Renal pelvis (tissue), 4 donors: ENCODE data around the gene ASB5. TPM values are rescaled to one million over a fixed set of nuclear protein-coding genes. Genes with fewer than 3 reads are reported as not detected.
"Not testable (repeated sequence)": the region's sequence is repeated elsewhere in the genome, so short reads cannot be mapped to it uniquely, and the experiment has no call there.

ENCODE experiments used
- DNase-seq: peaks from one replicate; pipeline ENCODE4 v3.0.0-alpha.2; 2013
- polyA plus RNA-seq, 3 donors: library from polyadenylated mRNA; unstranded; fragments of 120-200 nt; gene quantifications; one replicate each; pipeline ENCODE4 v1.2.1, GENCODE V29; 2013; ENCODE audit not compliant: insufficient read length in 3 of 3

Gene ASB5
- polyA plus RNA-seq, 3 donors, result 0.18 to 0.34 (median 0.26) TPM

DNA sequence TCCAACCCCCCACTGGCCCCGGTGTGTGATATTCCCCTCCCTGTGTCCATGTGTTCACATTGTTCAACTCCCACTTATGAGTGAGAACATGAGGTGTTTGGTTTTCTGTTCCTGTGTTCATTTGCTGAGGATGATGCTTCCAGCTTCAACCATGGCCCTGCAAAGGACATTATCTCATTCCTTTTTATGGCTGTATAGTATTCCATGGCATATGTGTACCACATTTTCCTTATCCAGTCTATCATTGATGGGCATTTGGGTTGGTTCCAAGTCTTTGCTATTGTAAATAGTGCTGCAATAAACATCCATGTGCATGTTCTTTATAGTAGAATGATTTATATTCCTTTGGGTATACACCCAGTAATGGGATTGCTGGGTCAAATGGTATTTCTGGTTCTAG is 10.5 kb upstream of the ASB5 start:
- DNase-seq, result not testable (repeated sequence)

DNA sequence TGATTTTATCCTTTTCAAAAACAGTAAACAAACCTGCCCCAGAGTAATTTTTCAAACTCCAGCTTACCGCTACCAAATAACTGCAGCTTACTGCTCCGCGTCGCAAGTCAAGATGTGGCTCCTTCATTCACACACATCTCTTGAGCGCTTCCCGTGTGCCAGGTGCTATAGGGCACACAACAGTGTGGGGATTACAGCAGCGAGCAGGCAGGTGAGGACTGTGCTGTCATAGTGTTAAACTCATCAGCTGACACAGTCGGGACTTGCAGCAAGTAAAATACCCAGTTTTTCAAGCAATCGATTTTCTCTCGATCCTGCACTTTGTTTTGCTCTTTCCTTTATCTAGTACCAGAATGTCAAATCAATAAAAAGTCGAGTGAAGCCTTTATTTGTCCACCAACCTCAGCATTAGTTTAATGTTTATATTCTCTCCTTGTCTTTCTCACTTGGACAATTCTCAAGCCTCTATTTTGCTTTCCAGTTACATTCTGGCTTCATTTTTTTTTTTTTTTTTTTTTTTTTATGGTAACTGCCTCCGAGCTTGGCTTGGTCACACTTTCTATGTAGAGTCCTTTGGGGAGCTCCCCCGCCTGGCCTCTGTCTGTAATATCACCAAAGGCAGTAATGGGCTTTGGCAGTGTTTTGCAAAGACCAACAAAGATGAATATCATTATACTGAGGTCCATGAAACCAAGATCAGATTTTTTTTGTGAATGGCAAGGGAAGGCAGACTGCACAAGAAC is 8.3 kb upstream of the ASB5 start:
- DNase-seq, result peak; percentile 38

DNA sequence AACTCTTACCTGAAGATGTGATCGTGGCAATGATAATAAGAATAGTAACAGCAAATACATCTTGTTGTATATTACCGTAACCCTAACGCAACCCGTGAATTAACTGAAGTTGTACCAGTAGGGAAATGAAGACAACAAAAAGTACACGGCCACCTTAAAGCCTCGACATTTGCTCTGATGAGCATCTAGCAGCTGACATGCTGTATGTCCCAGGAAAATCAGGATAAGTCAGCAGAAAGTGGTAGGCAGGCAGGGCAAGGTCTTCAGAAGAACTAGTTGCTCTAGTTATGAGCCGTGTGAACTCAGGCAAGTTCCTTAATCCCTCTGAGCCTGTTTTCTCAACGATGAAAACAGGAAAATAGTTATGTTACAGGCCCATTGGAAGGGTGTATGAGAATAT is 7.7 kb upstream of the ASB5 start:
- no peak for DNase-seq

DNA sequence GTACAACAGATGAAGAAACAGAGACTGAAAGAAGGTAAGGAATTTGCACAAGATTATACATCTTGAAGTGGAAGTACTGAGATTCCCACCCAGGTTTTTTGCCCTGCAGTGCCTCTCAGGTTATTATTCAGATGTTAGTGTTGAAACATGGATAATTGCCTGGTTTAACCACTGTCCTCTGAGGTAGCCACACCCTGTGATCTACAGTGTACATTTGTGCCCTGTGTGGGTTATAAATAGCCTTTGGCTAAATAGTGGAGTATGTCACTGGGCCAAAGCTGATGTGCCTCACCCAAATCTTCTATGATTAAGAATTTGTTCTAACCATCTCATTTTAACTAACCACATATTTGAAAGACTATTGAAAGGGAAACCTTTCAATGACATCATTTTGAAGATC is 5.4 kb upstream of the ASB5 start:
- DNase-seq, result no peak

DNA sequence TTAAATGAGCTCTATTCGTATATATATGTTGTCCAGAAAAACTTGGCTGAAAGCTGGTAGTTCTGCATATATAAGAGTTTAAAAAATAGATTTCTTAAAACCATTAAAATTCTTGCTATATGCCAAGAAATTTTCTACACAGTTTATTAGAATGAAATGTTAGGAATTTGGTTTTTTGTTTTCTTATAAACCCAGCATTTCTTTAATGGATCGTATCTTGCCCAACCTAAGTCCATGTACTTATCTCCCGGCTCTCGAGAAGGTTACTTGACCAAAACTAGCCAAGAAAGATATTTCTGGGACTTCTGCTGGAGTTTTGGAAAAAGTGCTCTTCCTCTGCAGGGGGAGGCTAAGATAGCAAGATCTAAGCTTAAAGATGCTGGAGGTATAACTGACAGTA is 4.7 kb upstream of the ASB5 start:
- DNase-seq, result no peak

DNA sequence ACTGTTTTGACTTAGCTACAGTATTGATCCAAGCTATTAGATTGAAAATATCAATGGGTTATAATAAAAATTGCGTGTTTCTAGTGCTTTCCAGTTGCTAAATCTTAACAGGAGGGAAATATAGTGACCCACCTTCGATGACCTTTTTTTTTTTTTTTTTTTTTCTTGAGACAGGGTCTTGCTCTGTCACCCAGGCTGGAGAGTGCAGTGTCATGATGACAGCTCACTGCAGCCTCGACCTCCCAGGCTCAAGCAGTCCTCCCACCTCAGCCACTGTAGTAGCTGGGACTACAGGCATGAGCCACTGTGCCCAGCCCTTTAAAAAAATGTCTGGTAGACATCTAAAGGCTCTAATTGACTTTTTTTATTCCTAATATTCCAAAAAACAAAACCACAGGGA is 3.8 kb upstream of the ASB5 start:
- DNase-seq, result no peak

DNA sequence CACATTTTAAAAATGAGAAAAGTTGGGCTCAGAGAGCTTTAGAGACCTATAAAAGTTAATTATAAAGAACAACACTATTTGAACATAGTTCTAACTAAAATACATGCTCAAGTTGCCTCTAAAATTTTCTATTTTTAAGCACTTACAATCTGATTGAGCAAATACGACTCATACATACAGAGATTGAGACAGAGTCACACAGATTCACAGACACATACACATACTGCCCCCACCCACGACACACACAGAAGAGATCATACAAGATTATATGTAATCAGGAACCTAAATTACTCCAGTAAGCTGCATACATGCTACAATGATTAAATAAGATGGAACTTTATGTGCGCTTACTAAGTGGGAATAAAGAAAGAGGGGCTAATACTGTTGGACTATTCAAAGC is 2.7 kb upstream of the ASB5 start:
- DNase-seq, result no peak

DNA sequence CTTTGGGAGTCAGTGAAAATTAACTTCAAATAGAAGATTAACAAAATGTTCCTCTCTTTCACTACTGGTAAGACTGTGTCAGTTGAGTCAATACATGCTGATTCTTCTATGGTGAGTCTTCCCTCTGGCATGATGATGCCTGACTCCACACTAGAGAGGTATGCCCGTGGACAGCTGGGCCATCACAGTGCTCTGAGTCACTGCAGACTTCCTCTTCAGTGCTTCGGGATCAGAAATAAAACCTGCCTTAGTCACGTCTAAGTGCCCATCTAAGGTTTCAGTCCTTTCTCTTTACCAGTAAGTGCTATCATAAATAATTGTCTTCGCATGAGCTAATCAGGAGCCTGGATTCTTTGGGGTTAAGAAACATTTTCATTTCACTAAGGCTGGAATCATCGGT is 1.6 kb upstream of the ASB5 start:
- DNase-seq, result peak; percentile 21

DNA sequence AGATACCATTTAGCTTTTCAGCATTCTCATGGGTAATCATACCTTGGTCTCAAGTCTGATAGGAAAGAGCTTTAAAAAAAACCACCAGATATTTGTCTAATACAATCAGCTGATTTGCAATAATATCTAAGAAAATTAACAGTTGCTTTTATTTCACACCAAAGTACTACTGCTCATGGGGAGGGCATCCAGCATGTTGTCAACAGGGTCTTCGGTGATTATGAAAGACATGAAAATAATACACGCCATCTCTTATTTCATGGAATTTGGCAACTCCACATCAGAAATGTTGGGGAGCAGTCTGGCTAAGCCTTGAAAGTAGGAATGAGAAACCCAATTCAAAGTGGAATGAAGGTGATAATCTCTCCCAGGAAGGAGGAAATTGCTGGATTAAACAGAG is 3.0 kb downstream of the ASB5 start:
- no peak for DNase-seq

DNA sequence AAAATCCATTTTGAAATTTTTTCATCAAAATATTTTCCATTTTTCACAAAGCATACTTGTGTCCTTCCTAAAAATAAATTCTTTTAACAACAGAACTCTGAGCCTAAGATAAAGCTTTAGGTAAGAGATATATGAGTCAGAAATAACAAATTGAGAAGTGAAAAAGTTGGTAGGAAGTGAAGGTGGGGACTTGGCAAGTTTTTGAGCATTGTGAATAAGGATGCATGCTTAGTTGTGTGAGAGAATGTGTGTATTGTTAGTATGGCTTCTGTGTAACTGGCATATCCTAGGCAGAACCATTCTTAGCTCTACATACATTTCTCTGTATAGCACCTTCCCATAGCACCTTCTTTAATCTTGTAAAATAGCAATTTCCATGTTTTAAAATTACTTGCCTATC is 6.8 kb downstream of the ASB5 start:
- no peak for DNase-seq

DNA sequence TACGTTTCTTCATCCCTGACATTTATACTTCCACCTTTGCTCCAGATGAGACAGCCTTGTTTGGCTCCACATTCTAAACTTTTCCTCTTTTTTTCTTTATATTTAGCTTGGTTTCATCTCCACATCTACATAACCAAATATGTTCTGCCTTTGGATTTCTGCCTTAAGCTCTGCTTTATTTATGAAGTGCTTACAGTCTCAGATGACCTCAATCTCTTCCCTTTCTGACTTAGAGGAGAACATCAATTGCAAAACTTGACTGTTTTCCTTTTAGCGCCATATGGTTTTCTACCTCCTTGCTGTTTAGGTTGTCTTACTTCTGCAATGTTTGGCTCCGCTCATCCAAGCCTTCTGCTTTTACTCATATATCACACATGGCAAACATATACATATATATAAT is 7.5 kb downstream of the ASB5 start:
- DNase-seq, result no peak

DNA sequence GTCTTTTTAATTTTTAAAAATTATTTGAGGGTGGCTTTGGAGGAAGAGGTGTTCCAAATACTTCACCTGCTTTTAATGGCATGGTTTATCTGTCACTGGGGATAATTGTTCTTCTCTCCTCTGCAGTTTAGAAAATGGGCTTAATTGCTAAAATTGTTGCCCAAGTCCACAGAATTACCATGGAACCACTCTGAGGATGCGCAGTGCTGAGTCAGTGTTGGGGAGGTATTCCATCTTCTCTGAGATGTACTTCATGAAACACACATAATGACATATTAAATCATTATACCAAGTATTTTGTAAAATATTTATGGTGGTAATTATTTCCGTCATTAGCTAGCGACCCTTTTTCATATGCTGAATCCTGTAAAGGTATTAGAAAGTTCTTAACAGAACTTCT is 8.0 kb downstream of the ASB5 start:
- DNase-seq, result no peak

DNA sequence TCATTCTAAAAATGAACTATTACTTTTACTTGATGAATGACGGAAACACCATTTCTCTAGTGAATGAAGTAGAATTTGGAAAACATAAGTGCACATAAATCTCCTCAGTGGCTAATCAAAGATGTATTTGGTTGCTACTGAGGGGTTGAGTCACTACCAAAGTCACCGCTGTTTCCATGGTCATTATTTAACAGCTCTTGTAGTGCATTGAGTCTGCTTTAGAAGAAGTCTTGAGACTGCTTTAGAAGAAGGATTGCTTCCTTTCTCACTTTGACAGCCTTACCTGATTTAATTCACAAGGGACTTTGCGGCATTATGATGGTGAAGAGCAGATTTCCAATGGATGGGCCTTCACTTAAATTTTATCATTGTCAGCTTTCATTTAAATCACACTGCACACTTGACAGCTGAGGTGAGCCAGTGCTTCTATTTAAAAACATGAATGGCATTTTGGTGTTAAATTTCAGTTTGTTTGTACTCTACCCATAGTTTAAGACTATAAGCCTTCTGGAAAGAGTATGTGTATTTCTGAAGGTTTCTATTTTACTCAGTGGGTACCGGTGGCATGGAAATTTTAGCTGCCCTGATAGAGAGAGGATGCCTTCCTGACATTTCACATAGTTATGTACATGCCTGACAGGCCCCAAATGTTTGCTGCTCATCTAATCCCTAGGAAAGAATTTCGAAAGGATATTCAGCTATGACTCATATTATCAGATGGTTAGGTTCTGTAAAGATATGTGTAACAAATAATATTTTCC is 9.5 kb downstream of the ASB5 start:
- DNase-seq, result no peak

DNA sequence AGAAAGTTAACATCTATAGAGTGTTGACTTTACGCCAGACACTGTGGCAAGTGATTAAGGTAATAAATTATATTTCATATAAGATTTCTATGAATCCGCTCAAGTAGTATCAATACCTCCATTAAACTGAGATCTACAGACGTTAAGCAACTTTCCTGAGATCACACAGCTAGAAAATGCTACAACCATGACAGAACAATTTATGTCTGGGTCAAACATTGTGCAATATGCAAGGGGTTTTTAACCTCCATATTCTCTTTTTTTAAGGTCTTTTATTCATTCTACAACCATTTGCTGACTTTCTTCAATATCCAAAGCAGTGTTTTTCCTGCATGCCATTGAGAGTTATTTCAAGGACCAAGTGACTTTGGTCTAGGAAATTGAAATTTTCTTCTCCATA is 10.9 kb downstream of the ASB5 start:
- no peak for DNase-seq

DNA sequence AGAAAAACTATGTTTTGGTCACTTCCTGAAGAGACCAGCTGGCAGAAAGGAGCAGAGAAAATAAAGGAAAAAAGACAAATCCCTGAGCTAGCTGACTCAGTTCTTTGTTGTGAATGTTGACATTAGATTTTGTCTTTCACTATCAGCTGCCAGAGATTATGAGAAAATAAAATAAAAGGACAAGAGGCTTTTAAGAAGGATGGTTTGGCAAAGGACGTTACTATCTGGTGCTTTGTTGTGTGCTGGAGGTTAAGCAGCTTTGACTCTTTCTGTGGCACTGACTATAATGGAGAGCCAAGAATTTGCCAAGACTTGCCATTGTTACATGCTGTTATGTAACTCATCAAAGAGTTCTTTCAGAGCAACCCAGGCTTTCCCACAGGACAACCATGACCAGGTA is 12.1 kb downstream of the ASB5 start:
- no peak for DNase-seq

DNA sequence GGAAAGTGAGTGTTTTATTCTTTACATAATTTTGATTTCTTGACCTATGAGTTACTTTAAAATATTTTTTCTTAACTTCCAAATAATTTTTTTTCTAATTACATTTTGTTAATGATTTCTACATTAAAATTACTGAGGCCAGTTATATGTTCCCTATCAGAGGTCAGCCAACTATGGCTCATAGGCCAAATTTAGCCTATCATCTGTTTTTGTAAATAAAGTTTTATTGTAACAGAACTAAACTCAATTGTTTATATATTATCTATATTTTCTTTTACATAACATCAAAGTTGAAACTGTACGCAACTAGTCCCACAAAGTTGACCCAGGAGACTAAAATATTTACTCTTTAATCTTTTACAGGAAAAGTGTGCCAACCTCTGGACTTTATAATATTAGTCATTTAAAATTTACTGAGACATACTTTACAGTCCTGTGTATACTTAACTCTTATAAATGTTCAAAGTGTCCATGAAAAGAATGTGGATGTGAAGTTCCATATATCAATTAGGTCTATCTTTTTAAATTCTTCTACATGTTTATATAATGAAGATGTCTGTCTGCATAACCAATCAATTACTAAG is 26.2 kb downstream of the ASB5 start:
- no peak for DNase-seq

DNA sequence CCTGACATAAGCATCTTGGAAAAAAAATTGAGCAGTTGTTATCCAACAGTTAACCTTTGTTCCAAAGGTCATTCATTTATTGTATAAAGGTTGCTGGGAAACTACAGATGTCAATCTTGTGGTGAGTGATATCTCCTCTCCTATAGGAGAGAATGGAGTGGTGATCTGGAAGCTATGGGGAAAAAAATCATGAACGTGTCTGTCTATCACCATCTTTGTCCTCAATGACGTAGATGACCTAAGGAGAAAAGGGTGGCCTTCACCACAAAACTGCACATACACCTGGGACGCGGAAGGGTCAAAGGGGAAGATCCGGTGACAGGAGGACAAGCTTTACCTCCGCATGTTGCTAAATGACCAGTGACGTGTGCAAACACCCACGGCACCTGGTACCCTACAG is 27.3 kb downstream of the ASB5 start:
- no peak for DNase-seq

DNA sequence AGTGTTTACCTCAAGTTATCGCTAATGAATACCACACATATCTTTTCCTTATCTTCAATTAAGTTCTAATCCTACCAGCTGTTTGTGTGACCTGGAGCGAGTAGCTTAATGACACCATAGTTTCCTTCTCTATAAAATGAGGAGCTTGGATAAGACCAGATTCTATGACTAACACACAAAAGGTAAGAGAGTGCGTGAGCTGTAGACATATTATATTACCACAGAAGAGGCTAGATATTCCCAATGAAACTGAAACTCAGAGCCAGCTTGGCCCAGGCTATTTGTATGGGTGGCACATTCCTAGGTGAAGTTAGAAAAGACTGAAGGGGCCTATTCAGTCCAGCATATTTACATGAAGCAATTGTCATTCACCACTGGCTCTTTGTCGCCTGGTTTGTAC is 30.2 kb downstream of the ASB5 start:
- DNase-seq, result no peak

DNA sequence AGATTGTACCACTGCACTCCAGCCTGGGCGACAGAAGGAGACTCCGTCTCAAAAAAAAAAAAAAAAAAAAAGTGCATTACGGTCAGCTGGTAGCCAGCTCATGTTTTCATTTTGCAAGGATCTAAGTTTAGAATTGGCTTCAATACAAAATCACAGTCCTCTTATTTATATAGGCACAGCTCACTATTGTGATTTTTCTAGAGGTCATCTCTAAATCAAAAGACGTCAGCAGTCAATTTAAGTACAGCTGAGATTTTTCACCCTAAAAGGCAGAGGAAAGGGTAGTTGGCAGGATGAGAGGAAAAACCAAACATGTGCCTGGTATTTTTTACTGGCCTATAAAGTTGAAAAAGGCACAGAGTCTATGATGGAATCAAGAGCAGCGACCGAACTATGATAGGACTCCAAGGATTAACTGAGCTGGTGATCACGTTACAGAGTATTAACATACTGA is 30.8 kb downstream of the ASB5 start:
- peak; percentile 21 for DNase-seq

DNA sequence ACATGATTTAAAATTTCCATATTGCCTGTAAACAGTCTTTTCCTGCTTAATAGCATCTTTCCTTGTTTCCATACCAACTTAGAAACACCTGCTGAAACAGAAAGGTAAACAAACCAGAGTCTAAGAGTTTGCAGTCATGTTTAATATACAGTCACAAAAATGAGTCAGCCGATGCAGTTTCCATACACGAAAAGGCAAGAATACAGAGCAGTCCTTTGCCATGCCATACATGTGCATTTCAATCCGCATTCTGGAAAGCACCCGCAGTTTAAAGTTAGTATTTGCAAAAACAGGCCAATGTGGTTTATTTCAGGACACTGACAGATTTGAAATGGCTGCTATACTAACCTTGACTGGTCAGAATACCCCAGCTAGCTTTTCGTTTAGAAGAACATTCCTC is 32.1 kb downstream of the ASB5 start:
- DNase-seq, result no peak

DNA sequence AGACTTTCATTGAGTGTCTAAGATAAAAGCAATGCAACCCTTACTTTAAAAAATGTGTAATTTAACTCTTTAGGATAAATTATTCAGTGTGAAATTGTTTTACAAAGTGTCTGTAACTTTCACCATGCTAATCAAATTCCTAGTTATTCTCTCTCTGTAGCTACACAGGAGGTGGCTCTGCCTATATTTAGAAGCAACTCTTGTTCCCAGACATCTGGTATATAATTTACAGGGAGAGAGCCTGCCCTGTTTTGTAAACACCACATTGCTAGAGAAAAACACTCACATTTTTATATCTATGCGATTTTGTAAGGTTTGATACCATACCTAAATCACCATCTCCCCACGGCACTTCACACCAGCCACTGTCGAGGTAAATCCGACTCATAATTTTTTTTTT is 38.2 kb downstream of the ASB5 start:
- DNase-seq, result no peak

DNA sequence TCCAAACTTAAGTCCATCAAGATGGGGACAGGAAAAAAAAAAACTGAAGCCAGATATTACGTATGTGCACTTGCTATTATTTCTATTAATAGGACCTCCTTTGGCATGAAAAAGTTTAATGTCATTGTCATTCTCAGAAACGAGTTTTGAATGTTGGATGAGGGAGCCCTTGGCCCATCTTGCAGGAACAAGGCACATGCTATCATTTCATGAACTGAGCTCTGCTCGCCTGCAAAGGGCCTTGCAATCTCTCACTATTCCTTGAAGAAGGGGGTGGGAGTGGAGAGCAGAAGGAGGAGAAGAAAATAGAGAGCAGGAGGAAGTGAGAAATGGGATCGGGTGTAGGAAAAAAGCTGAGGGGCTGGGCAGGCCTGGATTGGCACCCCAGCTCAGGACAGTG is 39.4 kb downstream of the ASB5 start:
- no peak for DNase-seq

DNA sequence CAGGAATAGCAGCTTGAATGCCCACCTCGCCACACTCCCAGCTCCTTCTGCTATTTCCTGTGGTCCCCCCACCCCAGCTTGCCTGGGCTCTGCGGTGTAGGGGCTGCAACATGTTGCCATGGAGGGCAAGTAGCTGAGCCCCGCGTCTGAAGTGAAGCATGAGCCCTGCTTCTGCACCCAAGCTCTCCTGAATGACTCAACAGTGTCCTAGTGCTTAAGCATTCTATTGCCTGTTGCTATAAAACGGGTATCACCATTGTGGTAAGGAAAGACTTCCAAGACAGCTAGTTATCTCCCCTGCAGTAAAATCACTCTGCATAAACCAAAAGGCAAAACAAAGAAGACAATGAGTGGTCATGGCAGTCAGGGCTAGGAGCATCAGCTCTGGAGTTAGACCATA is 42.3 kb downstream of the ASB5 start:
- no peak for DNase-seq
